Measurements from ENCODE around the gene SMPD3.

- TF ChIP-seq CTCF (IDR thresholded peaks at IDR 0.05 in 2 of 3, conservative IDR thresholded peaks at IDR 0.05 in 1 of 3; ENCODE audit: insufficient read depth in 2 of 3, low read depth in 1 of 3, low read length in 3 of 3): no peak
- TF ChIP-seq ATF6 (CRISPR knock-in tag; IDR thresholded peaks at IDR 0.05): no peak
- TF ChIP-seq USF1 (CRISPR knock-in tag; IDR thresholded peaks at IDR 0.05): no peak
- no peak for TF ChIP-seq HMG20B (CRISPR knock-in tag; IDR thresholded peaks at IDR 0.05)
- no peak for TF ChIP-seq HDGF (IDR thresholded peaks at IDR 0.05)
- TF ChIP-seq ZNF253 (CRISPR knock-in tag; conservative IDR thresholded peaks at IDR 0.05): no peak
- TF ChIP-seq ELK1 (CRISPR knock-in tag; IDR thresholded peaks at IDR 0.05): no peak
- no peak for TF ChIP-seq PBX2 (CRISPR knock-in tag; IDR thresholded peaks at IDR 0.05; ENCODE audit: low read depth)
- TF ChIP-seq PBX2 (tag; conservative IDR thresholded peaks at IDR 0.05; ENCODE audit: low read depth): no peak
- no peak for TF ChIP-seq ATF4 (CRISPR knock-in tag; IDR thresholded peaks at IDR 0.05)
- TF ChIP-seq ZNF274 (IDR thresholded peaks at IDR 0.05; ENCODE audit: borderline replicate concordance, low read depth, low read length): no peak
- TF ChIP-seq LCOR (CRISPR knock-in tag; IDR thresholded peaks at IDR 0.05): no peak
These were observed 6.7 kb upstream of the SMPD3 start for GRCh38 chr16:68454920-68455435.
